HG02981 (cell line): ENCODE measurements around the gene NACC2.

Source experiments
- ATAC-seq: cut with Tn5 transposase; IDR thresholded peaks from one replicate; pipeline ENCODE4 v1.9.1; 2021; ENCODE audit warnings: mild to moderate bottlenecking, moderate library complexity; ENCODE audit not compliant: unreplicated experiment

The NACC2 gene

DNA sequence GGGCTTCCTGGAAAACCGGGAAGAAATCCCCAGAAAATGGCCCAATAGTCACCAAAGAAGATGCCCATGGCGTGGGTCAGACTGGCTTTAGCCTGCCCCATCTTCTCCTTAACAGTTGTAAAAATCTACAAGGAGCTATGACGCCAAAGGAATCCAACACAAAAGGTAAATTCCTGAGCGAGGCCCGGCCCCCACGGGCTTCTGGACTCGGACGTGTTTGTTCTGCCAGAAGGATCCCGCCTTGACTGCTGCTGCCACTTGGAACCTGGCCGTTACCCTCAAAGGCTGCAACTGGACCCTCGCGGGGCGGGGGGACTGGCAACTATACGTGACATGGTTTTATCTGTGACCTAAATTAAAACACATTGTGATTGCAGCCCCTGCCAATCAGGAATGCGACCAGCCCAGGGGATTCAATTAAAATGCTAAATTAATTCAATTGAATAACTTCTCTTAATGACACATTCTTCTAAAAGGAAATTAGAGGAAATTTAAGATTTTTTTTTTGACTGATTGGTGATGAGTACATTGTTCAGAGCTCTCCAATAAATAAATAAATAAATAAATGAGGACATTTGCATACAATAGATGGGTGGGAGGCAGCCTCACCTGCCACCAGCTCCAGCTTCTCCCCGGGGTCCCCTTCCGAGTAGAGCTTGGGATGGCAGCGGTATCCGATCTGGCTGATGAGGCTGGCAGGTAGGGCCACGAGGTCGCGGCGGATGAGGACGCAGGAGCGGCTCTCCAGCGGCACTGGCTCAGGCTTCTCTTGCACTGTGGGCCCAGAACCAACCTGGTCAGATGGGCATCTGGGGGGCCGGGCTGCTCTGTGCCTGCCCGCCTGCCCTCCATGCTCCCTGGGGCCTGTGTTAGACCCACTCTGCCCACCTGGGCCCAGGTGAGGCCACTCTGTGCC is 79.2 kb downstream of the NACC2 start:
- ATAC-seq, result no peak

- ATAC-seq, result no peak
These were observed 80.0 kb downstream of the NACC2 start for GRCh38 chr9:136014924-136015633.

GRCh38 chr9:136014147-136014923 is 80.8 kb downstream of the NACC2 start:
- ATAC-seq, result no peak

GRCh38 chr9:136013524-136014034 is 81.5 kb downstream of the NACC2 start:
- no peak for ATAC-seq

DNA sequence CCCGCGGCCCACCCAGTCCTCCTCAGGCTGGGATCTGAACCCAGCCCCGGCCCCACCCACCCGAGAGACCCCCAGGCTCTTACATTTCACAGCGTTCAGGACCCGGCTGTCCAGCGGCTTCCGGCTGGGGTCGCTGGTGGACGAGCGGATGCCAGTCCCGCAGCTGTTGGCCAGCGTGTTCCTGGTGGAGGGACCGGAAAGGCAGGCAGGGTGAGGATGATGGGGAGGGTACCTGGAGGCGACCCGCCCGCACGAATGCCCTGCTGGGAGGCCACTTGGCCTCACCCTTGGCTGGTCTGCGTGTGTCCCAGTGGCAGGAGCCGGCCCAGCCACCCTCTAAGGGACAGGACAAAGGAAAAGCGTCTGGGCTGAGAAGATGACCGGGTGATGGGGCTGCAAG is 82.0 kb downstream of the NACC2 start:
- no peak for ATAC-seq

- ATAC-seq, result no peak
These were observed 82.4 kb downstream of the NACC2 start for GRCh38 chr9:136012651-136013050.

- ATAC-seq, result no peak
These were observed 83.2 kb downstream of the NACC2 start for GRCh38 chr9:136011703-136012496.

- no peak for ATAC-seq
These were observed 83.8 kb downstream of the NACC2 start for GRCh38 chr9:136011376-136011702.

DNA sequence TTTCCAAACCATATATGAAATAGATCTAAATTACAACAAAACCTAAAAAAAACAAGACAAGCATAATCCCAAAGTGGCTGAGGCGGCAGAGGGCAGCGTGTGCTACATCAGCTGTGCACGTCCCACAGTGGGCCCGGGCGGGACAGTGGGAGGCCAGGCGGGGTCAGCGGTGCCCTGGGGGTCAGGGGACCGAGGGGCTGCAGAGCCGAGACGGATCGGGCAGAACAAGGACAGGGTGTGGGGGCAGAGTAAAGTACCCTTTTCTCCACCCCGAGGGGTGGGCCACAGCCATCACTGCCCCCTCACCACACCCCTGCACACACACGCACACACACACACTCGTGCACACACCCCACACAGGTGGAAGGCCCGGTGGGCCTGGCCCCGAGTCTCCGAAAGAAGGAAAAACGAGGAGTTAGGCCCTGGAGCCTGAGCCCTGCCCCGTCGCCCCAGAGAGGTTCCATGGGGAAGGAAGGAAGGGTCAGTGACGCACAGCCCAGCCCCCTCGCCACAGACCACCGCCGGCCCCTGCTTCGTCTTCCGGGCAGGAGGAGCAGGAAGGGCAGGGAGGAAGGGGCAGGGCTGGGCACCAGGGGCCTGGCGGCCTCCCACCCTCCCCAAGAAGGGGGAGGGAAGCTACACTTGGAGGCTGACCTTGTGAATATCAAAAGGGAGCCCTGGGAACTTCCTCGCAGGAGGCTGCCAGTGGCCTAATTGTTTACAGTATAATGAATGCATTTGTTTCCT is 84.3 kb downstream of the NACC2 start:
- ATAC-seq, result no peak

DNA sequence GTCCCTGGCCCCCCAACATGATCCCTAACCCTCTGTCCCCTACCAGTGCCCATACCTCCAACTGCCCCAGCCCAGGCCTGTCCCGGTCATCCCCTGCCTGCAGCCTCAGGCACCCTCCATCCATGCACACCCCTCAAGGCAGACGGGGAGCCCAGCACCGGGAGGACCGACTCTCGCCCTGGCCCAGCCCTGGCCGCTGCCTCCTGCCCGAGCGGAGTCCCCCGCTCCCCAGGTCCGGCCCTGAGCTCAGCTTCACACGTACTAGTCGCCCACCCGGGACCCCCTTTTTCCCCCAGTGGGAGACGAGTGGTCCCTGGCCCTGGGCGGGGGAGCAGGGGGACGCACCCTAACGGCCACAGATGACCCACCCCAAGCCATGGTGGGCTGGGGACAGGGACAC is 84.9 kb downstream of the NACC2 start:
- ATAC-seq, result no peak

GRCh38 chr9:136009516-136009915 is 85.6 kb downstream of the NACC2 start:
- ATAC-seq, result no peak

DNA sequence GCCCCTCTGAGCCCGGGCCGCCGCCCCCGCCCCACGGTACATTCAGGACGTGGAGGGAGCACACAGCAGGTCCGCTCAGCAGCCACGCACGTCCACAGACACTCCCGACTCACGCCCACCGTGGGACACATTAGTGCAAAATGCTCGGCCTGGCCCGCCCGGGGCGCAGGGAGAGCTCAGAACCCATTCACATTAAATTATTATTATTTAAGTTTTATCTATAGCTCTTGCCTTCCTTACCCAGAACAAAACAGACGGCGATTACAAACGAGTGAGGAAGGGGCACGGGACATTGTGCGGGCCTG is 86.4 kb downstream of the NACC2 start:
- no peak for ATAC-seq

GRCh38 chr9:136007934-136008692 is 87.0 kb downstream of the NACC2 start:
- no peak for ATAC-seq

DNA sequence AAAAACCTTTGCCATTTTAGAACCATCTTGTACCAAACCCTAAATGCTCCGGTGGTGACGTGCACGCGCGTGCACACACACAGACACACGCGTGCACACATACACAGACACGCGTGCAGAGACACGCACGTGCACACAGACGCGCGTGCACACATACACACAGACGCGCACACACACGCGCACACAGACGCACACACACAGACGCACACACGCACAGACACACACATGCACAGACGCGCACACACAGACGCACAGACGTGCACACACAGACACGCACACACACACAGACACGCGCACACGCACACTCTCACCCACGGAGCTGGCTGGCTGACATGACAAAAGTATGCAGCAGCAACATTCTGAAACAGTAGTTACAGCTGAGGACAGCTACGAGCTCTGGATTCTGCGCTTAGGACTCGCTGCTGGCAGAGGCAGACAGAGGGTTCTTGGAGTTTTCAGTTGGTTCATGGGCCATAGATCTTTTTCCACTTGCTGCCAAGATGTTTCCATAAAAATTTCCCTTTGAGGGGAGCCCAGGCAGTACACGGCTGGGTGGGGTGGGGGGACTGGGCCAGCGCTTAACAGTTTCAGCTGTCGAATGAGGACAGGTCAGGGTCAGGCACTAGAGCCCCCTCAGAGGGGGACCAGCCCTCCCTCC is 87.7 kb downstream of the NACC2 start:
- ATAC-seq, result no peak

GRCh38 chr9:136006169-136006568 is 88.9 kb downstream of the NACC2 start:
- no peak for ATAC-seq

DNA sequence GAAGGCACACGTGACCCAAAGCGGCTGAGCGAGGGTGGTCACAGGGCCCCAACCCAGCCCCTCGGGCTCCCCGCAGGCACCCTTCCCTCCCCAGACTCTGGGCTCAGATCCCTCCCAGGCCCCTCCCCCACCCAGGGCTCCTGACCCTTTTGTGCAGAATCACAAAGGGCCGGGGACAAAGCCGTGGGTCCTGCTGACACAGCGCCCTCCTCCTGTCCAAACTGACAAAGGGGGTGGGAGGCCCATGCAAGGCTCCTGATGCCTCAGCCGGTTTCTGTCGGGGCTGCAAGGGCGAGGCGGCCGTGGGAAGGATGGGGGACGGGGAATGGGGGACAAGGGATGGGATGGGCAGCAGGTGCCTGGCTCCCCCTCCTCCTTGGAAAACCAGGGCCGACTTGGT is 90.4 kb downstream of the NACC2 start:
- ATAC-seq, result no peak

GRCh38 chr9:136004219-136004618 is 90.9 kb downstream of the NACC2 start:
- ATAC-seq, result no peak

DNA sequence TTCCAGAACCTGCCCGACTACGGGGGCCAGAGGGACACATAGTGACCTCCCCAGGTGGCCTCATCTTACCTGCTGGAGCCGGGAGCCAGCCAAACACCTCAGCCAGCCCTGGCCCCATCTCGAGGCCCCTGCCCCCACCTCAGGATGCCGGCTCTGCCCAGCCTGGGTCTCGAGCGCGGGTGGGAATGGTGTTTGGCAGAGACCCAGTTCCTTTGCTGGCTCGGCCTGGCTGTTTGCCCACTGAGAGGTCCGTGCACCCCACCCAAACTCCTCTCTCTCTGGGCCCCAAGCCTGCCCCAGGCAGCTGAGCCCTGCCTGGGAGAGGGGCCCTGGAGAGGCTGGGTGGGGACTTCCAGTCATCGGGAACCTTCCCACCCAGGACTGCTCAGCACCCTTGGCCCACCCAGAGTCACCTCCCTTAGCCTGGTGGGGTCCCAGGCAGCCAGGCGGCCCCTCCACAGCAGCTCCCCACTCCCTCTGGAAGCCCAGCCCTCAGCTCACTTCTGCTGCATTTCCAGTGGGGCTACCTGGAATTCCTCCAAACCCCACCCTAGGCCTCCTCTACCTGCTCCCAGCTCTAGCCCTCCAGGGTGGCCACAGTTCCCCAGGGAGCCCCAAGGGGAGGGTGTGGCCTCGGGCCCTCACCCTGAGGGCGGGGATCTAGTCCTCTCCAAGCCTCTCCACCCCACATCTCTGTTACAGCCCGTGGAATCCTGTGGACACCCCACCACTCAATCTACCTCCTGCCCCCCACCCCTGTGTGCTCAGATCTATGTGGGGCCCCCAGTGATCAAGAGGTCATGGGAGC is 91.5 kb downstream of the NACC2 start:
- ATAC-seq, result no peak
